ENCODE measurements around the gene CDK14. TPM values are rescaled to one million over a fixed set of nuclear protein-coding genes. Genes with fewer than 3 reads are reported as not detected.

CDK14 gene
- total RNA-seq, 5 donors from 2014 or later (not counting 1 experiment from before 2014, with no cell fraction given), result 0.86 to 6.6 (median 1.6) TPM

DNA sequence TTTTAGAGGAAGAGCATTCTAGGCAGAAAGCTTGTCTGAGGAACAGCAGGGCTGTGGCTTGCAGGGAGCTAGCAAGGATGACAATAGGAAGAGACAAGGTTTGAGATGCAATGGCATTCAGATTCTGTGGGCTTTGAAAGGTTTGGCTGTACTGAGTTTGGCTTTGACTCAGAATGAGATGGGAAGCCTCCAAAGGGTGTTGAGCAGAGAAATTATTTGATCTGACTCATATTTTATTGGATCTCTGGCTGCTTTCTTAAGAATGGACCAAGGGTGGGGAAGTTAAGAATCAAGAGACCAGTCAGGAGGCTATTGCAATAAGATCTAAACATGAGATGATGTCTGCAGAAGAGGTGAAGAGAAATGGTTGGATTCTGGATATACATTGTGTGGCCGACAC lies 273.2 kb downstream of the CDK14 start:
- Mint-ChIP-seq H3K4me3 (no peak overlapping the region), H3K36me3 (no peaks in the 10 kb centered on the region), H3K27me3 (no peaks in the 10 kb centered on the region), H3K9me3 (peaks cover 3 to 5% (median 4%) of the 10 kb centered on the region in 3 donors), H3K27ac (no peak overlapping the region), H3K4me1 (no peaks in the 10 kb centered on the region)
- Histone ChIP-seq H3K4me3 (ENCODE audit: control insufficient read depth in 1 of 2, extremely low read depth in 1 of 2, low read length in 1 of 2) (no peak overlapping the region), H3K27me3 (replicated peaks in 1 of 2; ENCODE audit: control insufficient read depth in 2 of 2, extremely low read depth in 1 of 2, insufficient read depth in 2 of 2, low read length in 1 of 2) (no peaks in the 10 kb centered on the region), H3K9me3 (no peaks in the 10 kb centered on the region), H3K36me3 (ENCODE audit: control insufficient read depth in 2 of 2, extremely low read depth in 1 of 2, insufficient read depth in 1 of 2, low read length in 1 of 2) (no peaks in the 10 kb centered on the region), H3K4me1 (ENCODE audit: control insufficient read depth in 1 of 2, extremely low read depth in 1 of 2, insufficient read depth in 2 of 2, low read length in 2 of 2) (no peaks in the 10 kb centered on the region), H3K27ac (ENCODE audit: low read length) (no peak overlapping the region)
- ChIA-PET CTCF (no interaction called here), POLR2A (no interaction called here)
- no peak for DNase-seq
- ATAC-seq (replicated peaks in 1 of 4), result no peak
- WGBS (ENCODE audit: insufficient coverage), result 71% methylated on average over 1 of the region's 1 CpG

GRCh38 chr7:90876701-90877100 lies 280.6 kb downstream of the CDK14 start:
- ChIA-PET POLR2A (no interaction called here), CTCF (no interaction called here)
- H3K27me3 ChIP-seq (replicated peaks in 1 of 2; ENCODE audit: control insufficient read depth in 2 of 2, extremely low read depth in 1 of 2, insufficient read depth in 2 of 2, low read length in 1 of 2), result no peaks in the 10 kb centered on the region
- H3K27me3 Mint-ChIP-seq, result no peaks in the 10 kb centered on the region
- no peak overlapping the region for H3K4me3 Mint-ChIP-seq
- H3K27ac ChIP-seq (ENCODE audit: low read length), result no peak overlapping the region
- no peak overlapping the region for H3K27ac Mint-ChIP-seq
- peaks cover 0 to 10% (median 5%) of the 10 kb centered on the region in 3 donors for H3K9me3 Mint-ChIP-seq
- no peak for ATAC-seq (replicated peaks in 1 of 4)
- no peak overlapping the region for H3K4me3 ChIP-seq (ENCODE audit: control insufficient read depth in 1 of 2, extremely low read depth in 1 of 2, low read length in 1 of 2)
- H3K36me3 ChIP-seq (ENCODE audit: control insufficient read depth in 2 of 2, extremely low read depth in 1 of 2, insufficient read depth in 1 of 2, low read length in 1 of 2), result no peaks in the 10 kb centered on the region
- H3K36me3 Mint-ChIP-seq, result no peaks in the 10 kb centered on the region
- WGBS (ENCODE audit: insufficient coverage), result no CpG with 5 or more reads among the region's 2 CpGs
- DNase-seq, result no peak
- H3K4me1 ChIP-seq (ENCODE audit: control insufficient read depth in 1 of 2, extremely low read depth in 1 of 2, insufficient read depth in 2 of 2, low read length in 2 of 2), result no peaks in the 10 kb centered on the region
- H3K9me3 ChIP-seq, result no peaks in the 10 kb centered on the region
- H3K4me1 Mint-ChIP-seq, result no peaks in the 10 kb centered on the region

GRCh38 chr7:90877201-90877600 lies 281.1 kb downstream of the CDK14 start:
- Mint-ChIP-seq H3K27ac (no peak overlapping the region), H3K4me1 (peaks cover 0 to 3% (median 0%) of the 10 kb centered on the region in 3 donors), H3K36me3 (no peaks in the 10 kb centered on the region), H3K27me3 (no peaks in the 10 kb centered on the region), H3K9me3 (peaks cover 0 to 13% (median 5%) of the 10 kb centered on the region in 3 donors), H3K4me3 (no peak overlapping the region)
- Histone ChIP-seq H3K27ac (ENCODE audit: low read length) (no peak overlapping the region), H3K36me3 (ENCODE audit: control insufficient read depth in 2 of 2, extremely low read depth in 1 of 2, insufficient read depth in 1 of 2, low read length in 1 of 2) (no peaks in the 10 kb centered on the region), H3K4me3 (ENCODE audit: control insufficient read depth in 1 of 2, extremely low read depth in 1 of 2, low read length in 1 of 2) (no peak overlapping the region), H3K27me3 (replicated peaks in 1 of 2; ENCODE audit: control insufficient read depth in 2 of 2, extremely low read depth in 1 of 2, insufficient read depth in 2 of 2, low read length in 1 of 2) (no peaks in the 10 kb centered on the region), H3K4me1 (ENCODE audit: control insufficient read depth in 1 of 2, extremely low read depth in 1 of 2, insufficient read depth in 2 of 2, low read length in 2 of 2) (no peaks in the 10 kb centered on the region), H3K9me3 (no peaks in the 10 kb centered on the region)
- WGBS (ENCODE audit: insufficient coverage), result no CpG with 5 or more reads among the region's 2 CpGs
- CTCF ChIA-PET, result no interaction called here
- DNase-seq (no peak), ATAC-seq (replicated peaks in 1 of 4) (no peak)
- POLR2A ChIA-PET, result no interaction called here

DNA sequence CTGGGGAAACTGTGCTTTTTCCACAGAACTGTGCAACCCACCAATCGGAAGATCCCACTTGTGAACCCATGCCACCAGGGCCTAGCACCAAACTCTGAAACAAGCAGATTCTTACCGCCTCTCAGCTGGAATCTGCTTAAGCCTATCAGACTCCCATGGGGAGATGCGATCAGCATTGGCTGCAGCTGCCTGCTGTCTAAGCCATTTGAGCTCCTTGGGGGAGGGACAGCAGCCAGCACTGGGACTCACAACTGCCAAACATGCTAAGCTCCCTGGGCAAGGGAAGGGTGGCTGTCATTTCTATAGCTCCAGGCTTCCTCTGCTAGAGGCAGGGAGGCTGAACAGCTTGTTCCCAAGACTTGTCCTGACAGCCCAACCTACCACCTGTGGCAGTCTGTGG lies 283.8 kb downstream of the CDK14 start:
- Histone ChIP-seq H3K4me1 (ENCODE audit: control insufficient read depth in 1 of 2, extremely low read depth in 1 of 2, insufficient read depth in 2 of 2, low read length in 2 of 2) (no peaks in the 10 kb centered on the region), H3K36me3 (ENCODE audit: control insufficient read depth in 2 of 2, extremely low read depth in 1 of 2, insufficient read depth in 1 of 2, low read length in 1 of 2) (no peaks in the 10 kb centered on the region), H3K9me3 (no peaks in the 10 kb centered on the region), H3K27me3 (replicated peaks in 1 of 2; ENCODE audit: control insufficient read depth in 2 of 2, extremely low read depth in 1 of 2, insufficient read depth in 2 of 2, low read length in 1 of 2) (no peaks in the 10 kb centered on the region), H3K27ac (ENCODE audit: low read length) (no peak overlapping the region), H3K4me3 (ENCODE audit: control insufficient read depth in 1 of 2, extremely low read depth in 1 of 2, low read length in 1 of 2) (no peak overlapping the region)
- H3K36me3 Mint-ChIP-seq, result no peaks in the 10 kb centered on the region
- CTCF ChIA-PET, result no interaction called here
- 67% methylated on average over 1 of the region's 3 CpGs for WGBS (ENCODE audit: insufficient coverage)
- H3K4me3 Mint-ChIP-seq, result no peak overlapping the region
- H3K27ac Mint-ChIP-seq, result no peak overlapping the region
- H3K9me3 Mint-ChIP-seq, result peaks cover 4 to 14% (median 9%) of the 10 kb centered on the region in 3 donors
- peaks cover 0 to 11% (median 0%) of the 10 kb centered on the region in 3 donors for H3K4me1 Mint-ChIP-seq
- no peaks in the 10 kb centered on the region for H3K27me3 Mint-ChIP-seq
- ATAC-seq (replicated peaks in 1 of 4), result no peak
- POLR2A ChIA-PET, result no interaction called here
- DNase-seq, result no peak

DNA sequence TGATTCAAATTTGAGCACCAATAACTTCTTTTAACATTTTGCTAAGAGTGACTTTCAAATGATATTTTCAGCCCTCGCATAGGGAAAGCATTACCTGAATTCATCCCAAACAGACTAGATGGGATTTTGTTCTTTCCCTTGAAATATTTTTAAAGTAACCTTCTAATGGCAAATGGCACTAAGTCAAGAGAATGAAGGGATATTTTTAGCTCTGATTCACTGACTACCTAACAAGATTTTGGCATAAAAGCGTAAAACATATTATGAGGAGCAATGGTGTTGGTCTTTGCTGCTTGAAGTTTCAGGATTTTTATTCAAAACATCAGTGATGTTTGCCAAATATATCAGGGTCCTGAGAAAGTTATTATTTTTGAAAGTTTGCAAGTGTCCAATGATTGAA lies 290.3 kb downstream of the CDK14 start:
- POLR2A ChIA-PET, result no interaction called here
- H3K27me3 Mint-ChIP-seq, result no peaks in the 10 kb centered on the region

GRCh38 chr7:90889210-90889609 lies 293.1 kb downstream of the CDK14 start:
- no peak overlapping the region for H3K27ac Mint-ChIP-seq
- no peaks in the 10 kb centered on the region for H3K27me3 Mint-ChIP-seq
- H3K27me3 ChIP-seq (replicated peaks in 1 of 2; ENCODE audit: control insufficient read depth in 2 of 2, extremely low read depth in 1 of 2, insufficient read depth in 2 of 2, low read length in 1 of 2), result no peaks in the 10 kb centered on the region
- no peak for DNase-seq
- ChIA-PET CTCF (no interaction called here), POLR2A (no interaction called here)
- WGBS (ENCODE audit: insufficient coverage), result 57% methylated on average over 1 of the region's 2 CpGs
- no peaks in the 10 kb centered on the region for H3K4me1 ChIP-seq (ENCODE audit: control insufficient read depth in 1 of 2, extremely low read depth in 1 of 2, insufficient read depth in 2 of 2, low read length in 2 of 2)
- no peaks in the 10 kb centered on the region for H3K36me3 ChIP-seq (ENCODE audit: control insufficient read depth in 2 of 2, extremely low read depth in 1 of 2, insufficient read depth in 1 of 2, low read length in 1 of 2)
- no peak overlapping the region for H3K27ac ChIP-seq (ENCODE audit: low read length)
- no peaks in the 10 kb centered on the region for H3K9me3 Mint-ChIP-seq
- ATAC-seq (replicated peaks in 1 of 4), result no peak
- H3K4me3 ChIP-seq (ENCODE audit: control insufficient read depth in 1 of 2, extremely low read depth in 1 of 2, low read length in 1 of 2), result no peak overlapping the region
- no peaks in the 10 kb centered on the region for H3K4me1 Mint-ChIP-seq
- no peaks in the 10 kb centered on the region for H3K36me3 Mint-ChIP-seq
- H3K9me3 ChIP-seq, result no peaks in the 10 kb centered on the region
- no peak overlapping the region for H3K4me3 Mint-ChIP-seq

More for the DNA sequence above, 290.3 kb downstream of the CDK14 start:
- Mint-ChIP-seq H3K9me3 (peaks cover 4 to 6% (median 6%) of the 10 kb centered on the region in 3 donors), H3K27ac (no peak overlapping the region), H3K4me3 (no peak overlapping the region), H3K36me3 (no peaks in the 10 kb centered on the region), H3K4me1 (peaks cover 0 to 11% (median 0%) of the 10 kb centered on the region in 3 donors)
- DNase-seq (no peak), ATAC-seq (replicated peaks in 1 of 4) (no peak)
- no peak overlapping the region for H3K27ac ChIP-seq (ENCODE audit: low read length)
- no peaks in the 10 kb centered on the region for H3K4me1 ChIP-seq (ENCODE audit: control insufficient read depth in 1 of 2, extremely low read depth in 1 of 2, insufficient read depth in 2 of 2, low read length in 2 of 2)
- H3K27me3 ChIP-seq (replicated peaks in 1 of 2; ENCODE audit: control insufficient read depth in 2 of 2, extremely low read depth in 1 of 2, insufficient read depth in 2 of 2, low read length in 1 of 2), result no peaks in the 10 kb centered on the region
- WGBS (ENCODE audit: insufficient coverage), result 83% methylated on average over 1 of the region's 2 CpGs
- CTCF ChIA-PET, result no interaction called here
- no peaks in the 10 kb centered on the region for H3K9me3 ChIP-seq
- no peak overlapping the region for H3K4me3 ChIP-seq (ENCODE audit: control insufficient read depth in 1 of 2, extremely low read depth in 1 of 2, low read length in 1 of 2)
- H3K36me3 ChIP-seq (ENCODE audit: control insufficient read depth in 2 of 2, extremely low read depth in 1 of 2, insufficient read depth in 1 of 2, low read length in 1 of 2), result no peaks in the 10 kb centered on the region

- no CpG with 5 or more reads among the region's 1 CpG for WGBS (ENCODE audit: insufficient coverage)
- Mint-ChIP-seq H3K4me3 (no peak overlapping the region), H3K9me3 (no peaks in the 10 kb centered on the region), H3K27ac (no peak overlapping the region), H3K36me3 (no peaks in the 10 kb centered on the region), H3K27me3 (no peaks in the 10 kb centered on the region), H3K4me1 (no peaks in the 10 kb centered on the region)
- ChIA-PET CTCF (no interaction called here), POLR2A (no interaction called here)
- H3K36me3 ChIP-seq (ENCODE audit: control insufficient read depth in 2 of 2, extremely low read depth in 1 of 2, insufficient read depth in 1 of 2, low read length in 1 of 2), result no peaks in the 10 kb centered on the region
- no peaks in the 10 kb centered on the region for H3K27me3 ChIP-seq (replicated peaks in 1 of 2; ENCODE audit: control insufficient read depth in 2 of 2, extremely low read depth in 1 of 2, insufficient read depth in 2 of 2, low read length in 1 of 2)
- H3K27ac ChIP-seq (ENCODE audit: low read length), result no peak overlapping the region
- no peaks in the 10 kb centered on the region for H3K4me1 ChIP-seq (ENCODE audit: control insufficient read depth in 1 of 2, extremely low read depth in 1 of 2, insufficient read depth in 2 of 2, low read length in 2 of 2)
- H3K9me3 ChIP-seq, result no peaks in the 10 kb centered on the region
- no peak overlapping the region for H3K4me3 ChIP-seq (ENCODE audit: control insufficient read depth in 1 of 2, extremely low read depth in 1 of 2, low read length in 1 of 2)
- DNase-seq, result no peak
- no peak for ATAC-seq (replicated peaks in 1 of 4)
Measured at GRCh38 chr7:90889644-90890043, 293.5 kb downstream of the CDK14 start.
